Neural progenitor cell (in vitro differentiated cells): ENCODE data around the gene DTNA.
"Not testable (repeated sequence)": the region's sequence is repeated elsewhere in the genome, so short reads cannot be mapped to it uniquely, and the experiment has no call there.

Experiments used
- CTCF ChIP-seq: fragments of 200-600 bp; sonication (generic); IDR thresholded peaks from 2 replicates; pipeline ENCODE4 v1.5.1; 2017; ENCODE audit warnings: antibody characterized with exemption, mild to moderate bottlenecking
- EZH2 ChIP-seq: fragments of 200-600 bp; sonication (generic); IDR thresholded peaks from 2 replicates; pipeline ENCODE4 v1.6.1; 2017; ENCODE audit warnings: antibody characterized with exemption, mild to moderate bottlenecking, moderate library complexity
- EZH2phosphoT487 ChIP-seq: fragments of 200-600 bp; sonication (generic); IDR thresholded peaks from 2 replicates; pipeline ENCODE4 v1.6.1; 2017; ENCODE audit warnings: antibody characterized with exemption

GRCh38 chr18:34716111-34716510, 6.0 kb downstream of the DTNA start:
- not testable (repeated sequence) for TF ChIP-seq CTCF, EZH2phosphoT487, EZH2
